HG03432 (cell line): ENCODE data around the gene IRF2.
A peak's percentile ranks its signal among the peaks of the same experiment; 100 is the strongest.

ENCODE experiments used
- ATAC-seq: cut with Tn5 transposase; IDR thresholded peaks from one replicate; pipeline ENCODE4 v1.9.1; 2021; ENCODE audit warnings: mild to moderate bottlenecking, moderate library complexity; ENCODE audit not compliant: unreplicated experiment

The IRF2 gene

DNA sequence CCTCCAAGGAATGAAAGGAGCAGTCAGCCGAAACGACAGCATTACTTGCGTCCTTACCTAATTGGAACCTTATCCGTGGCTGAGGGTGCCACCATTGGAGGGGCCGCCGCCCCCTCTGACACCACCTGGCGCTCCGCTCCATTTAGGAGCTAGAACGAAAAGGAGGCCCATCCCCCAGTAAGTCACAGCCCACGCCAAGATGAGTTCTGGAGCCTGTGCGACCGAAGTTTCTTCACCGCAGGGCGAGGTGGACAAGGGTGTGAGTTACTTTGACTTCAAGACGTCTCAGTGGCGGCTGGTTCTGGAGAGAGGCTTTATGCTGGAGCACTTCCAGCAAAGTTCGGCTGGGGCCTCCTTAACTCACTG is 729 bp upstream of the IRF2 start:
- ATAC-seq, result peak; percentile 24

DNA sequence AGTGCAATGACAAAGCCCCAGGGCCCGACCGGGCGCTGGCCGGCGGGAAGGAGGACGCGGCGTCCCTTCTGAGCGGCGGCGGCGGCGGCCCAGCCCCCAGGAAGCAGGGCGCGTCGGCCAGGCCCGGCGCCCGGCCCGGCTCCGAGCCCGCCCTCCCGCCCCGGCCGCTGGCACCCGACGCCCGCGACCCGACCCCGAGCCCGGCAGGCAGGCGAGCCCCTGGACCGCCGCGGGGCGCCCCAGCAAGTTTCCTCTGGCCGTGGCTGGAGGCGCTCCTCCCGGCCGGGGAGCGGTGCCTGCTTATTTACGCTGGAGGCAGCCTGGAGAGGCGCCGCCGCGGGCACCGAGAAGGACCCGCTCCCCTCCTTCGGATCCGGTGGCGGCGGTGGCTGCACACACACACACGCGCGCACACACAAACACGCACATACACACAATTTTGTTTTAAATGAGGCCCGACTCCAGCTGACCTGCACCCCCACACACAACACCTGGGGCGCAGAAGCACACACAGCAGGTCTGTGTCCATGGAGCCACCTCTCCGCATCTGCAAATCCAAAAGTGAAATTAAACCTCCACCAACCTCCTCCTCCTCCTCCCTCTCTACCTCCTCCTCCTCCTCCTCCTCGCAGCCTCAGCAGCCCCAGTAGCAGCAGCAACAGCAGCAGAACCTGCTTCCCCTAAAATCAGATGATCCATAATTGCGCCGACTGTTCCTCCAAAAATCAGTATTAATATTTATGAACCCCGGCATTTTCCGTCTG is 669 bp downstream of the IRF2 start:
- peak; percentile 0 for ATAC-seq

DNA sequence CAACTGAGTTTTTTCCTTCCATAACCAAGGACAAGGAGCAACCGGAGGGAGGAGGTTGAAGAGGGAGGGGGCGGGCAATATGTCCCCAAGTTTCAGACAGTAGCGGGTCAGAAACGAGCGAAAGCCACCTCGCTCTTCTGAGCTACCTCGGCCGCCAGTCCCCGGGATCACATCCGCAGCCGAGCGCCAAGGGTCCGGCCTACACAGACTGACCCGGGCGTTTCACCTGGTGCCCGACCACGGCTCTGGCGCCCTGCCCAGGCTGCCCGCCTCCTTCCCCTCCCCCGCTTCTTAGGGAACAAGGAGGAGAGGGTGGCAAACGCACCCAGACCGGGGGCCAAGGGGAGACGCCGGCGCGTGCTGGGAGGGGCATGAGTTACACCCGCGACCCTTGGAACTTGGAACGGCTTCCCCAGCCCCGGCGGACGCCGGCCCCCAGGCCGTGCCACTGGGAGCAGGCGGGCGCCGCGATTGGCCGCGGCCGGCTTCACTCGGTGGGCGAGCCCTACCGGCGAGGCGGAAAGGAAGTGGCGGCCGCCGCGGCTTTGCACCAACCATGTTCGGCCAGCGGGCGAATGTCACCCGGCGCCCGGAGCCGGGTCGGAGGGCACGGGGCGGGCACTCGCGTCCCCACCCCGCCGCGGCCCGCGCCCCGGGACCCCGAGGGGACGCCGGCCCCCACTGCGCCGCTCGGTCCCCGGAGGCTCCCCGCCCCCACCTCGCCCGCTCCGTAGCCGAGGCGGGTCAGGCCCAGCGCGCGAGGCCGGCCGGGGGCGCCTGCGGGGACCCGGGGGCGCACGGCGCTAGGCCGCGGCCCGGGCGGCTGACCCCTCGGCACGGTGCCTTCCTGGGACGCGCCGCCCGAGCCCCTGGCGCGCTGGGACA is 1.5 kb downstream of the IRF2 start:
- peak; percentile 35 for ATAC-seq

DNA sequence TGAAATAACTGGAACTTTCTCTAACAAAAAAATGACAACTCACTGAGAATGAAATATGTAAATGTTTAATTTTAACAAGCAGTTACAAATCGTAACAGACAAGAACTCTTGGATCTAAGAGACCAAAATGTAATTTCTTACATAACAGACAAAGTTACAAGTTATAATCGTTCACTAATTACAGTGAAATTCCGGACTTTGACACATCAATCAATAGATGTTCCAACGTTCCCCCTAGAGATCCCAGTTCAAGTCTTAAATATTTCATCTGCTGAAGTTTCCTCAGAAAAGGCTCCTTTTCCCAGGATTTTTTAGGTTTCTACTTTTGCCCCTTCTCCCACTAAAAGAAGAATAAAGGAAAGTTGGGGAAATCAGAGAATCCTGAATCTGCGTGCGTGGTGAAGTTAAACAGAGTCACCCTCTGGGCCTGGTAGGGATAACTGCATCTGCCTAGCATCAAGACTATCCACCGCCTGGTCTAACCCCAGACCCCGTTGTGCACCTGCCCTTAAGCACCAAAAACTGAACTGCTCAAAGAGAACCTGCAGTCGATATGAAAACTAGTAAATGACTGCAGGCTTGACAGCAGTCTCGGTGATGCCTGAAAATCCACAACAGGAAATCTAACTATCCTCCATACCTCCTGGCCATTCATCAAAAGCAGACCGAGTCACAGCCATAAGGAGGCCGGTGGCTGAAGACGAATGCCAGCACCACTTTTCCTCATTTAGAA is 2.3 kb downstream of the IRF2 start:
- ATAC-seq, result no peak

DNA sequence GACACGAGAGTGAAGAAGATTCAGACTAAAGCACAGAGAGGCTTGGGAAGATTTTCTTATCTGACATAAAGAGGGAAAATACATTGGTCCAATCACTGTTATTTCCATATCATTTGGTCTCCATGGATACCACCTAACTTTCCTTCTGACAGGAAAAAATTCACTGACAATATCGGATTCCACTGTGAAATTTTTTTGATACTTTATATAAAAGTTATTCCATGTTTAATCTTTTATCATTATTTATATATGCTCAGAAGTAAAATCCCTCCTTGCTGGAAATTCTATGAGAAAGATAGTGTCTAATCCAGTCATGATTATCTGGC is 3.6 kb downstream of the IRF2 start:
- ATAC-seq, result no peak

DNA sequence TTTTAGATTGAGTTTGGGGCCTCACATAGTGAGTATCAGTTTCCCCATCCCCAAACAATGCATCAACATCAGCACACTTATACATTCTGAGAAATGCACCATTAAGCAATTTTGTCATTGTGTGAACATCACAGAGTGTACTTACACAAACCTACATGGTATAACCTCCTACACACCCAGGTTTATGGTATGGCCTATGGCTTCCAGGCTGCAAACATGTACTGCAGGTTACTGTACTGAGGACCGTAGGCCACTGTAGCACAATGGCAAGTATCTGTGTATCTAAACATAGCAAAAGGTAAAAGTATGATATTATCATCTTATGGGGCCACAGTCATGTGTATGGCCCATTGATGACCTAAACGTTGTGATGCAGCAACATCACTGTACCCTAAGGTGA is 7.7 kb downstream of the IRF2 start:
- ATAC-seq, result no peak

DNA sequence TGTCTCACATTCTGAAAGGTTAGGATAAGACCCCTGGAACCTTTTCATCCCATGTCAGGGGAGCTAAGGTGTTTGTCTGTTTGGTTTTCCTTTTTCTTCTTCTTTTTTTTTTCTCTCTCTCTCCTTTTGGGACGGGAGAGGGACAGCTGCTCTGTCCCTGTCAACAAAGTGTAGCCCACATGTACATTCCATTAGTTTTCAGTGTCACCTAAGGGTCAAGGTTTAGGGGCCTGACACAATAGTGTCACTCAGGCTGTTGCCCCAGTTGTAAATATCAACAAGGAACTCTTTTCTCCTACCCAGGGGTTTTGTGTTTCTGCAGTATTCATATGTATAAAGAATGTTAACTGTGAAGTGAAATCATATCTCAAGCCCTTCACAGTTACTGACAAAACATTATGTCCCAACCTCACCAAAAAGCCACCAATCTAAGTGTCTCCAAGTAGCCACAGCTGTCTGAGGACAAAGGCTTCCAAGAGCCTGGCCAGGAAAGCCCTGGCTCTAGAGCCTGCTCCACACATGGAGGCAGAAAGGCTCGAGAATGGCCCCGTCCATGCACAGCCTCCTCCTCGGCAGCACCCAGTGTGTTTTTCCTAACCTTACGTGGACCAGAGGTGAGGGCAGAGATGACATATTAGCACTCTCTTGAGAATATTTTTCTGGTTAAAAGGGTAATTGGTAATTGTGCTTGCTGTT is 9.4 kb downstream of the IRF2 start:
- ATAC-seq, result no peak

DNA sequence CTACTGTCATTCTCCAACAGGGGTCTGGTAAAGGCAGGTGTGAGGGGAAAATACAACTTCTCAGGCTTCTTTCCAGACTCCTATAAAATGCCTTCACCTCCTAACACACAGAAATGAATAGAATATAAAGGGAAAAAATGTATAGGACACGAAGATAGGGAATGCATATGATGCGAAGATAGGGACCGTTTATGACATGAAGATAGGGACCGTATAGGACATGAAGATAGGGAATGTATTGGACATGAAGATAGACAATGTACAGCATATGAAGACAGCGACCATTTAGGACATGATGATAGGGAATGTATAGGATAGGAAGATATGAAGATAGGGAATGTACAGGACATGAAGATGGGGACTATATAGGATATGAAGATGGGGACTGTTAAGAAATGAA is 10.5 kb downstream of the IRF2 start:
- no peak for ATAC-seq

DNA sequence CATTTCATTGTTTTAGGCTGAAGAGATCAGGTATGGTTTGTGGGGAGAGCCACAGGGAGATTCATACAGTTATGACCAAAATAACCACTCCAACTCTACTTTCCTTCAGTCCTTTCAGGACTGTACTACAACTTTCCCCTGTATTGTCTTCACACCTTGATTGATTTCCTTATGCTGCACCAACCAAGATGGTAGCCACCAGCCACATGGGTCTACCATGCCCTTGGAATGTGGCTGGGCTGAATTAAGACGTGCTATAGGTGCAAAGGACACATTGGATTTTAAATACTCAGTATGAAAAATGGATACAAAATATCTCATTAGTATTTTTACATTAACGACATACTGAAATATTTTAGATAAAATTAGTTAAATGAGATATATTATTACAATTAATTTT is 11.2 kb downstream of the IRF2 start:
- no peak for ATAC-seq

DNA sequence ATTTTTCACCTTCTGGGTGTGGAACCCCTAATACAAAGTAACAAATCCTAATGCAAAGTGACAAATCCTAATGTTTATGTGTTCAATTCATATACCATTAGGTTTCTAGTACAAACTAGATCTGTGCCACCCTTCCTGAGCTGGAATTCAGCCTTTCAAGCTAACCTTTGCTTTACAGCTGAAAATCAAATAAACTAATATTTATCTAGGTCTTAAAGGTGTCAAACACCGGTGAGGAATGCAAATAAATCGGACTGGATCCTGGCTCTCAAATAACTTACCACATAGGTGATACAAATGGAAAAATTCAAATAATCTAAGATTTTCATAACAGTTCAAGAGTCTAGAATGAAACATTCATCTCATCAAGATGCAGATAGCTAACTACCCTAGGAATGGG is 11.6 kb downstream of the IRF2 start:
- ATAC-seq, result no peak

DNA sequence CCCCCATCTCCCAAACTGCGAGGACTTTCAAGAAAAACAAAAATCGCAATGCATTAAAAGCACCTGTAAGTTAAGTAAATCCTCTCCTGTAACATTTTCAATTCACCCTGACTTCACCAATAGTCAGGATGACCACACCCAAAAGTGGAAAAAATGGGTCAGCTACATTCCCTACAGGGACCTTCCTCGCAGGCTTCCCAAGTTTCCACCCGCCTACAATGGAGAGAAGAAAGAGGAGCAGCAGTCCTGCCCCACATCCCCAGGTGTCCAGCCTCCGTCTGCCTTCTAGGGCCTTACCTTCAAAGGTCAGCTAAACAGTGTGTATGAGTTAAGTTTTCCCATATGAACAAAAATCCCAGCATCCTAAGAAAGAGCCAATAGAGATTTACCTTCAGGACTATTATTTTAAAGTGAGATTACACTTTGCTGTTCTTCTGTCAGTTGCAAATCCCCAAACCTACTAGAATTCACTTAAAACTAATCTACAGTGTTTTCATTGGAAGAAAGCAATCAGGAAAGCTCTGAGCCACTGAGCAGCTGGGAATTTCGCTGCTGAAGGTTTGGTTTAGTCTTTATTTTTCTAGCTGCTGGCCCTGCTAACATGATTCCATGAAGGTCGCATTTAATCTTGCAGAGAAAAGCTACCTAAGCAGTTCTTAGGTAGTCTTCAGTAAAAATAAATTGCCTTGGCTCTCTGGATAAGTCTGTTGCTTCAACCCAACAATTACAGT is 12.5 kb downstream of the IRF2 start:
- no peak for ATAC-seq

DNA sequence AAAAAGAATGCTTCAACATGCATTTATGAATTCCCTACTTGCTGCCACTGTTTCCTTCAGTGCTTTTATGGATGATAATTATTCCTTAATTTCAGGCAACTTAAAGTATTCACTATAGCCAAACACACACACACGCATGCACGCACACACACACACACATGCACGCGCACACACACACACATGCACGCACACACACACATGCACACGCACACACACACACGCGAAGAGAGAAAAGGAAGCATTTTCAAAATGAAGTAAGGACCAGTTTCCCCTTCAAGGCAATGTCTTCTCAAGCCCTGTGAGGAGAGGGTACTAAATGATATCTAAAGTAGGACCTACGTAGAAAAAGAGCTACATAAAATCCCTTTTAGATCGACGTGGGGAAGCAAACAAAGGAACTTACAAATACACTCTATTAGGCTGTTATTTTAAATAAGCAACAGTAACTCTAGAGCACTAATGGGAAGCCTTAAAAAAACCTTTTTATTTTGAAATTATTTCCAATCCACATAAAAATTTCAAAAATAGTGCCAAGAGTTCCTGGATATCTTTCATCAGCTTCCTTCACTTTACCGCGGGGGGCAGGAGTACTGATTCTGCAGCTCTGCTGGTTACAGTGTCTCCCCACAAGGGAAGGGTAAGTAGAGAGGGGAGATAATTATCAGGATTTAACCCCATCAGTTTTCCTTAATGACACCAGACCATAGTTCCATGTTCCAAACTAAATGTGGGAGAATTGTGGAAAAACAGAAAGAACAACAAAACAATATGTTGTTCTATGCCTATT is 13.7 kb downstream of the IRF2 start:
- no peak for ATAC-seq

DNA sequence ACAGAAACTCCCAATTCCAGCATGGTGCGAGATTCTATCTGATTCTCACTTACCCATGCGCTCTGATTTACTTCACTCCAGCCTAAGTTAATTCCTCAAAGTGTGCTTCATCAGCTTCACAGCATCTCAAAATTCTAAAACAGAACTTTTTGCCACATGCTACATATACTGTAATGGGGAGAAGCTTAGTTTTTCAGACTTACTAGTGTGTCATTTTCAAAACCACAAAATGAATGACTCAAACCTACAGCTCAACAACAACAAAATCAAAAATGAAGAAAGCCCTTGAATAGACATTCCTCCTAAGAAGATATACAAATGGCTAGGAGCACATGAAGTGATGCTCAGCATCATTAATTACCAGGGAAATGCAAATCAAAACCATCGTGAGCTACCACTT is 14.9 kb downstream of the IRF2 start:
- no peak for ATAC-seq

DNA sequence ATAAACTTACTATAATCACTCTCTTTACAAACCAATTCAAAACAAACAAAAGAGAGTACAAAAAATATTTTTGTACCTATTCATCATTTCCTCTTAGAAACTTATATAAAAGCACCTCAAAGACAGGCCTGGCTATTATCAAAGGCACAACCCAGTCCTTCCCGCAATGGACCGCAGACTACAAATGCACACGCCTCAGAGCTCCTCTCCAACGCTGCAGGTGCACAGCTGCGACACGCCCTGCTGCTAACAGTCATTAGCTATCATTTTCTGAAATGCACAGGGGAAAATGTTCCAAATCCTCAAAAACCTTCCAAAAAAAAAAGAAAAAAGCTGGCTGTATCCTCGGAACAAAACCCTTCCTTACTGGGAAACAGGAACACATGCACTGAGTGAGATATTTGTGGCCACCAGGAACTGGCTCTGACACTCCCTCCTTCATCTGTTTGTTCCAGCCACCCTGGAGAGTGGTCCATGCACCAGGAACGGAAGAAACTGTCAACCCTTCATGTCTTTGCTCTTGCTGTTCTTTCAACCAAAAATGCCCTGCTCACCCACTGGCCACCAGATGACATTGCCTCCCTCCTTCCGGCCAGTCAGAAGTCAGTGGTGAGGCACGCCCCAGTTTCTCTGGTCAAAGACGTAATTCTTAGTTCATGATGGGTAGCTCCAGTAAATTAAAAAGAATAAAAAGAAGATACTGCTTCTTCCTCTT is 16.7 kb downstream of the IRF2 start:
- peak; percentile 32 for ATAC-seq

DNA sequence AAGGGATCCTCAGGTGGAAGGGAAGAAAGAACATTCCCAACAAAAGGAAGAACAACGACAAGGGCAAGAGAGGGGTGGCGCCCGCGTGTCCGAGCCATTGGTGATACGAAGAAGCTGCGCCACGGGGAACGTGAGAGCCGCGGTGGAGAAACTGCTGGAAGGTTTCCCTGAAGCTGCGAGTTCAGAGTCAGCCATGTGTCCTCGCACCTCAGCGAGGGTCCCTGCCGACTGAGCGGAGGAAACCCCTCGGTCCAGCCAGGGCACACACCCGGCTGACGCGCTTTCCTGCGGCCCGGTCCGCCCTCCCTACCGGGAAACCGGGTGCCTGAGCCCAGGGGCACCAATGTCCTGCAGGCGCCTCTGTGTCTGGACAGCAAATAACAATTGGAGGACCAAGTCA is 18.0 kb downstream of the IRF2 start:
- no peak for ATAC-seq

DNA sequence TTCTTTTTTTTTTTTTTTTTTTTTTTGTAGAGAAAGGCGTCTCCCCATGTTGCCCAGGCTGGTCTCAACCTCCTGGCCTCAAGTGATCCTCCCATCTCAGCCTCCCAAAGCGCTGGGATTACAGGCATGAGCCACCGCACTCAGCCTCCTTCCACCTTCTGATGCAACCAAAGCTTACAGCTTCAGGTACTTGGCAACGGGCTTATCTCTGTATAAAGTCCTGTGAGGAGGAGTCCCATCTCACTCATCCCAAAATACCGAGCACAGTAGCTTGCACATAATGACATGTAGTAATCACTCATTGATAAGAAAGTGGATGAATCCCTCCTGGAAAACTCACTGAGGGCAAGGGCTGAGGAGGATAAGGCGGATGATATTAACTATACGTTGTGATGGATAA is 19.1 kb downstream of the IRF2 start:
- no peak for ATAC-seq

DNA sequence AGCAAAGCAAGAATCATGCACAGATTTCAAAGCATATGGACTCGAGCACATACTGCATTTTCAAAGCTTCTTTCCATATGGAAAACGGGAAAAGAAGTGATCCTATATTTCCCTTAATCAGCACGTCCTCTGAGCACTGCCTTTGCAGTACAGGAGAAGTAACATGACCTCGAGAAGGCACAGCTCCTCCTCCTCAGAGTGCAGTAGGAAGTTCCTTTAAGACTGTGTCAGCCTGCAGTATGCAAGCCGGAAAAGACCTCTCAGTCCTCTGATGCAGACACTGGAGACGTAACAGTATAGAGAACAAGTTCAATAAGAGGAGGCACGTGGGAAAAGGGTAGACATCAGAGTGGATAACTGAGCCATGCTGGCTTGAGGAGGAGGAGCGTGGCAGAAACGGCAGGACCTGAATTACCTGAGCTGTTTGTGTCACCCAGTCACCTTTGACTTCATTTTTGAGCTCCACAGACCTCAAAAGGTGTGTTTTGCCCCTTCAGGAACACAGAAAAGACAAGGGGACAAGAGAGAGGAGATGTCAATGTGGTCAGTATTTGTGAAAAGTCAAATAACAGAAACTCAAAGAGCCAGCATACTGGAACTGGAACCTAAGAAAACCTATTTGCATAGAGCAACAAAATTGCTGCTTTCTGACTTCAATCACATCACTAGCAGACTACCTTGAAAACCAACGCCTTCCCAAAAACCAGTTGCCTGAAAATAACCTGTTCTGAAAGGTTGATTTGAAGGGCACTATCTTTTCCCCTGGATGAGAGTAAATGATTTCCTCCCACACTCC is 20.8 kb downstream of the IRF2 start:
- peak; percentile 71 for ATAC-seq

DNA sequence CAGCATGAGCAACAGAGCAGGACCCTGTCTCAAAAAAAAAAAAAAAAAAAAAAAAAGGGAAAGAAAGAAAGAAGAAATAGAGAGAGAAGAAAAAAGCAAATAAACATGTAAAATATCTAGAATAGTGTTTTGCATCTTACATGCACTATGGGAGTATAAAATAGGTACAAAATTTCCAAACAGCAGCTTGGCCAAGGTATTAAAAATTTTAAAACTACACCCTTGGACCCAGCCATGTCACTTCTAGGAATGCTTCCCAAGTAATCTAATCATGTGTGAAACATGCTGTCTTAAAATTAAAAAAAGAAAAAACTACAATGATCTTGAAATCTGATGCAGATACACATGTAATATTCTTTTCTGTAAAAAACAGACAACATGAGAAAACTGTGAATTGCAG is 21.6 kb downstream of the IRF2 start:
- no peak for ATAC-seq
